ENCODE data around the gene UNCX.

DNA sequence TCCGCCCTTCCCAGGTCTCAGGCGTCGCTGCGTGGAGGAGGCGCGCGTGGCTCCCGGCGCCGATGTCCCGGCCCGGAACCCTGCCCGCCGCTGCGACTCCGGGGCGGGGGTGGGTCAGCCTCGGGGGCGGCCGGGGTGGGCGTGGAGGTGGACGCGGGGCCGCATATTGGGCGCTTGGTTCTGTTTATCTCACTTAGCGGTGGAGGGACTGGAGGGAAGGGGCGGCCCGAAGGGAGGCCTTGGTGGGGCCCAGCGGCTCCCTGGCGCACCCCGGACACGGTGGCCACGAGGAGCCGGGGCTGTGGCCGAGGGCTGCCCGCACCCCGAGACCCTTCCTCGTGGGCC lies 8.6 kb downstream of the UNCX start:
- TF ChIP-seq, protein P1, sequence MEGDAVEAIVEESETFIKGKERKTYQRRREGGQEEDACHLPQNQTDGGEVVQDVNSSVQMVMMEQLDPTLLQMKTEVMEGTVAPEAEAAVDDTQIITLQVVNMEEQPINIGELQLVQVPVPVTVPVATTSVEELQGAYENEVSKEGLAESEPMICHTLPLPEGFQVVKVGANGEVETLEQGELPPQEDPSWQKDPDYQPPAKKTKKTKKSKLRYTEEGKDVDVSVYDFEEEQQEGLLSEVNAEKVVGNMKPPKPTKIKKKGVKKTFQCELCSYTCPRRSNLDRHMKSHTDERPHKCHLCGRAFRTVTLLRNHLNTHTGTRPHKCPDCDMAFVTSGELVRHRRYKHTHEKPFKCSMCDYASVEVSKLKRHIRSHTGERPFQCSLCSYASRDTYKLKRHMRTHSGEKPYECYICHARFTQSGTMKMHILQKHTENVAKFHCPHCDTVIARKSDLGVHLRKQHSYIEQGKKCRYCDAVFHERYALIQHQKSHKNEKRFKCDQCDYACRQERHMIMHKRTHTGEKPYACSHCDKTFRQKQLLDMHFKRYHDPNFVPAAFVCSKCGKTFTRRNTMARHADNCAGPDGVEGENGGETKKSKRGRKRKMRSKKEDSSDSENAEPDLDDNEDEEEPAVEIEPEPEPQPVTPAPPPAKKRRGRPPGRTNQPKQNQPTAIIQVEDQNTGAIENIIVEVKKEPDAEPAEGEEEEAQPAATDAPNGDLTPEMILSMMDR (IDR thresholded peaks at IDR 0.05; ENCODE audit: insufficient read depth, low read length, poor library complexity, severe bottlenecking): no peak
- no peak for TF ChIP-seq EZH2phosphoT487 (conservative IDR thresholded peaks at IDR 0.05; ENCODE audit: low read length)
